K562 (cell line): Measurements from ENCODE around the gene DENND5B.

Experiments
- BHLHE40 ChIP-seq: IDR thresholded peaks from 2 replicates; pipeline ENCODE4 v1.6.1; 2011; ENCODE audit warnings: low read length, improper control_type of control experiment
- EZH2 ChIP-seq: IDR thresholded peaks from 2 replicates; pipeline ENCODE4 v1.6.1; 2012; ENCODE audit warnings: low read depth, mild to moderate bottlenecking, inconsistent platforms, low read length, borderline replicate concordance
- POLR2A ChIP-seq: fragments of 450-650 bp; conservative IDR thresholded peaks from 2 replicates; pipeline ENCODE4 v1.6.1; 2016

DNA sequence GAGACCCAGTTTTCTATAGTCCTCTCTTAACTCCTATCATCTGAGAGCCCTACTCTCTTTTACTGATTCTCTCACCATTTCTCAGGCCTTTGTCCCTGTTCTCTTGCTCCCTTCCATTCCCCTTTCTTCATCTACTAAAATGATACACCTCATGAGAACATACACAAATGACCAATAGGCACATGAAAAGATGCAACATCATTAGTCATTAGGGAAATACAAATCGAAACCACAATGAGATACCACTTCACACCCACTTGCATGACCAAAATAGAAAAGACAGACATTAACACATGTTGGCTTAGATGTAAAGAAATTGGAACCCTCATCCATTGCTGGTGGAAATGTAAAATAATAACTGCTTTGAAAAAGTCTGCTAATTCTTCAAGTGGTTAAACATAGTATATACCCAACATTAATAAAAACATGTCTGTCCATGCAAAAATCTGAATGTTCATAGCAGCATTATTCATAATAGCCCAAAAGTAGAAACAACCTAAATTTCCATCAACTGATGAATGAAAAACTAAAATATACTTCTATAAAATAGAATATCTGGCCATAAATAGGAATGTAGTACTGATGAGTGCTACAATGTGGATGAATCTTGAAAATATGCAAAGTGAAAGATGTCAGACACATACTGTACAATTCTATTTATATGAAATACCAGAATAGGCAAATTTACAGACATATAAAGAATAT is 66.0 kb downstream of the DENND5B start:
- TF ChIP-seq POLR2A (no peak), EZH2 (no peak), BHLHE40 (no peak)
